B cell (primary cell): Measurements from ENCODE around the gene PTH1R.

Experiments
- CTCF ChIP-seq: fragments of 200-600 bp; IDR thresholded peaks from one replicate; pipeline ENCODE4 v1.8.0; 2022; ENCODE audit warnings: antibody characterized with exemption, mild to moderate bottlenecking
- EZH2 ChIP-seq: IDR thresholded peaks from 2 replicates; pipeline ENCODE4 v1.6.1; 2012; ENCODE audit warnings: borderline replicate concordance, low read depth, mild to moderate bottlenecking, moderate library complexity, low read length; ENCODE audit not compliant: insufficient read depth, poor library complexity, severe bottlenecking

DNA sequence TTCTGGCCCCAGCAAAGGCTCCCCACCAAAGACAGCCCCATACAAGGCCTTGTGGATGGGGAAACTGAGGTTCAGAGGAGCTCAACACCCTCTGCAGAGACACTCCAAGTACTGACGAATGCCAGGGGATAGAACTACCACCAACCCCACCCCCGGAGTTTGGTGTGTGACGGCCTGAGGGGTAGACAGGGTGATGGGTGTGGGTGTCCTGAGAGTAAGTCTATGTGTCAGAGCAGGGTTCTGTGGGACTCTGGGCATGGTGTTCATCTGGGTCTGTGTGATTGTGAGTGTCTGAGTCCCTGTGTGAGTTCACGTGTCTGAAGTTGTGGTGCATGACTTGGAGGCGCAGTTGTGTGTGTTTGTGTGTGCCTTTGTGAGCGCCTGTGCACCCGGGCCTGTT lies 7.4 kb downstream of the PTH1R start:
- TF ChIP-seq CTCF (no peak), EZH2 (no peak)
